Peyer's patch (tissue), 4 donors: ENCODE data around the gene MSS51.

Source experiments
- CTCF ChIP-seq, 6 experiments: fragments of 450-650 bp in 4 of 6; fragments of 200-600 bp in 2 of 6; sonication (generic) in 1 of 6; IDR thresholded peaks; one replicate each; pipeline ENCODE4 v1.5.1; 2017 to 2019; ENCODE audit warnings: antibody characterized with exemption in 6 of 6, mild to moderate bottlenecking in 3 of 6, moderate library complexity in 1 of 6
- POLR2A ChIP-seq, 2 donors: fragments of 450-650 bp; IDR thresholded peaks; one replicate each; pipeline ENCODE4 v1.5.1; 2017; ENCODE audit warnings: antibody characterized with exemption in 2 of 2, mild to moderate bottlenecking in 2 of 2, moderate library complexity in 2 of 2

- TF ChIP-seq CTCF (IDR thresholded peaks at IDR 0.05) = no peak
- no peak for TF ChIP-seq POLR2A (IDR thresholded peaks at IDR 0.05)
Measured at GRCh38 chr10:73410897-73411296, 22.5 kb downstream of the MSS51 start.
